NOMO-1 treated with DMSO at 0.1 percent for 48 hours (cell line): ENCODE results near the gene HOXB5.

Experiments used
- DNase-seq: peaks from one replicate; lab custom pipeline; 2025; ENCODE audit not compliant: unreplicated experiment; lab: John Stamatoyannopoulos, UW

HOXB5 gene

GRCh38 chr17:48591255-48592056, 2.1 kb downstream of the HOXB5 start:
- no peak for DNase-seq

GRCh38 chr17:48590607-48591161, 2.9 kb downstream of the HOXB5 start:
- DNase-seq, result no peak

- DNase-seq, result no peak
These were observed 3.6 kb downstream of the HOXB5 start, which contains the start of gene HOXB3 for GRCh38 chr17:48589831-48590606. Gene HOXB3, minus strand, starts transcription at chr17:48590241. Its CDS starts 37,767 bp downstream, at chr17:48552474.

GRCh38 chr17:48589060-48589830, 4.3 kb downstream of the HOXB5 start:
- DNase-seq, result no peak

- no peak for DNase-seq
These were observed 5.1 kb downstream of the HOXB5 start for GRCh38 chr17:48588528-48588927.

GRCh38 chr17:48588074-48588415, 5.5 kb downstream of the HOXB5 start:
- DNase-seq, result no peak

- DNase-seq, result no peak
These were observed 6.1 kb downstream of the HOXB5 start for GRCh38 chr17:48587276-48588073.

- DNase-seq, result no peak
These were observed 7.0 kb downstream of the HOXB5 start for GRCh38 chr17:48586355-48587258.

- DNase-seq, result no peak
These were observed 9.3 kb downstream of the HOXB5 start for GRCh38 chr17:48584223-48584741.

- DNase-seq, result no peak
These were observed 9.8 kb downstream of the HOXB5 start for GRCh38 chr17:48583708-48584222.

- DNase-seq, result no peak
These were observed 10.9 kb downstream of the HOXB5 start for GRCh38 chr17:48582750-48583069.

- no peak for DNase-seq
These were observed 13.6 kb downstream of the HOXB5 start for GRCh38 chr17:48579760-48580554.

- DNase-seq, result no peak
These were observed 14.2 kb downstream of the HOXB5 start for GRCh38 chr17:48579471-48579759.

GRCh38 chr17:48578616-48579470, 14.7 kb downstream of the HOXB5 start:
- DNase-seq, result no peak

GRCh38 chr17:48577946-48578615, 15.5 kb downstream of the HOXB5 start, which contains the start of gene HOXB4:
Gene HOXB4, minus strand, starts transcription at chr17:48578350. Its CDS starts 31 bp downstream, at chr17:48578319.
- DNase-seq, result peak; percentile 39

GRCh38 chr17:48577330-48577945, 16.1 kb downstream of the HOXB5 start:
- DNase-seq, result no peak
